Prostate gland (tissue), 2 donors: Measurements from ENCODE around the gene RTP3. TPM values are rescaled to one million over a fixed set of nuclear protein-coding genes. Genes with fewer than 3 reads are reported as not detected.
"Not testable (repeated sequence)": the region's sequence is repeated elsewhere in the genome, so short reads cannot be mapped to it uniquely, and the experiment has no call there.

ENCODE experiments used
- DNase-seq: peaks from one replicate; pipeline ENCODE4 v3.0.0-alpha.2; 2019; ENCODE audit warnings: low spot score
- H3K27ac ChIP-seq, 2 donors: fragments of 200-600 bp; sonication (generic); 2 replicates each; pipeline ENCODE4 v1.5.1; 2017 to 2019
- H3K27me3 ChIP-seq: fragments of 200-600 bp; sonication (generic); replicated peaks from 2 replicates; pipeline ENCODE4 v1.5.1; 2019; ENCODE audit not compliant: insufficient read depth
- H3K36me3 ChIP-seq, 2 donors: fragments of 200-600 bp; sonication (generic); 1 replicate in 1 of 2; 2 replicates in 1 of 2; pipeline versions ENCODE4 v1.5.1 to v1.8.1; 2017 to 2019
- H3K4me1 ChIP-seq: fragments of 200-600 bp; sonication (generic); replicated peaks from 2 replicates; pipeline ENCODE4 v1.5.1; 2019
- H3K4me3 ChIP-seq, 2 donors: fragments of 200-600 bp; sonication (generic); 2 replicates each; pipeline ENCODE4 v1.5.1; 2017 to 2019
- H3K9me3 ChIP-seq: fragments of 200-600 bp; sonication (generic); 2 replicates; pipeline ENCODE4 v1.5.1; 2017
- POLR2A ChIP-seq: fragments of 450-650 bp; IDR thresholded peaks from one replicate; pipeline ENCODE4 v1.6.1; 2016; ENCODE audit warnings: antibody characterized with exemption, mild to moderate bottlenecking
- POLR2AphosphoS5 ChIP-seq: sonication (generic); formaldehyde crosslinking; IDR thresholded peaks from one replicate; pipeline ENCODE4 v1.6.1; 2017; ENCODE audit warnings: antibody characterized with exemption
- WGBS: methylation state at CpG from one replicate; pipeline ENCODE4 v1.1.5; 2018; 5-methylcytosine and 5-hydroxymethylcytosine counted together
- intact Hi-C: fragments of 100-400 bp; cut with DNase I; formaldehyde crosslinking; loops from one replicate; pipeline ENCODE4 v1.14.2; 2022
- total RNA-seq, 2 donors: library from RNA; depleted of rRNA; stranded (reverse); fragments of >200 nt; gene quantifications; one replicate each; pipeline ENCODE4 v1.1.0, GENCODE V29; 2016
- TF ChIP-seq, protein P1 (sequence below), 4 experiments: fragments of 200-600 bp in 2 of 4; fragments of 450-650 bp in 2 of 4; sonication (generic) in 2 of 4; IDR thresholded peaks; 1 replicate in 3 of 4; 2 replicates in 1 of 4; pipeline ENCODE4 v1.5.1; 2016 to 2019; ENCODE audit warnings: antibody characterized with exemption in 4 of 4, mild to moderate bottlenecking in 2 of 4, moderate library complexity in 2 of 4

Gene RTP3
- total RNA-seq, 2 donors from 2014 or later = 0.68 TPM; not detected in 1

DNA sequence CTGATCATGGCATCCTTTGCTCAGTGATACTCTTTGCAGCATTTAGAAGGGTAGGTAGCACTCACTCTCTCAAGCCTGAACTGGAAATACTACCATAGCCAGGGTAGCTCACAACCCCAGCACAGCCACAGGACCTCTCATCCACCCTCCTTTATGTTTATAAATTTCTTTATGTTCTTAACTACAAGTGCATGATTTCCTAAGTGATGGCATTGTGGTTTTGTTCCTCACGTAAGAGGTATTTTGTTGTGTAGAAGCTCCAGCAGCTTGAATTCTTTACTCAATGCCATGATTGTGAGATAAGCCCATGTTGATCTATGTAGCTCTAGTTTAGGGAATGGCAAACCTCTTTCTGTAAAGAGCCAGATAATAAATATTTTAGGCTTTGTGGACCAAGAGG, 7.9 kb upstream of the RTP3 start:
- TF ChIP-seq, protein P1, sequence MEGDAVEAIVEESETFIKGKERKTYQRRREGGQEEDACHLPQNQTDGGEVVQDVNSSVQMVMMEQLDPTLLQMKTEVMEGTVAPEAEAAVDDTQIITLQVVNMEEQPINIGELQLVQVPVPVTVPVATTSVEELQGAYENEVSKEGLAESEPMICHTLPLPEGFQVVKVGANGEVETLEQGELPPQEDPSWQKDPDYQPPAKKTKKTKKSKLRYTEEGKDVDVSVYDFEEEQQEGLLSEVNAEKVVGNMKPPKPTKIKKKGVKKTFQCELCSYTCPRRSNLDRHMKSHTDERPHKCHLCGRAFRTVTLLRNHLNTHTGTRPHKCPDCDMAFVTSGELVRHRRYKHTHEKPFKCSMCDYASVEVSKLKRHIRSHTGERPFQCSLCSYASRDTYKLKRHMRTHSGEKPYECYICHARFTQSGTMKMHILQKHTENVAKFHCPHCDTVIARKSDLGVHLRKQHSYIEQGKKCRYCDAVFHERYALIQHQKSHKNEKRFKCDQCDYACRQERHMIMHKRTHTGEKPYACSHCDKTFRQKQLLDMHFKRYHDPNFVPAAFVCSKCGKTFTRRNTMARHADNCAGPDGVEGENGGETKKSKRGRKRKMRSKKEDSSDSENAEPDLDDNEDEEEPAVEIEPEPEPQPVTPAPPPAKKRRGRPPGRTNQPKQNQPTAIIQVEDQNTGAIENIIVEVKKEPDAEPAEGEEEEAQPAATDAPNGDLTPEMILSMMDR (IDR thresholded peaks at IDR 0.05) = no peak
- TF ChIP-seq POLR2A = no peak
- TF ChIP-seq POLR2AphosphoS5 = no peak
- Histone ChIP-seq H3K4me1 (no peaks in the 10 kb centered on the region), H3K9me3 (no peaks in the 10 kb centered on the region), H3K27me3 (no peaks in the 10 kb centered on the region), H3K27ac (no peak overlapping the region), H3K36me3 (no peaks in the 10 kb centered on the region), H3K4me3 (no peak overlapping the region)
- 68% methylated on average over 1 of the region's 1 CpG for WGBS
- intact Hi-C loops = loop anchor here (2.0 kb wide), 2 partner anchors 69 to 141 kb away; no protein-coding TSS in a partner anchor
- DNase-seq = no peak

DNA sequence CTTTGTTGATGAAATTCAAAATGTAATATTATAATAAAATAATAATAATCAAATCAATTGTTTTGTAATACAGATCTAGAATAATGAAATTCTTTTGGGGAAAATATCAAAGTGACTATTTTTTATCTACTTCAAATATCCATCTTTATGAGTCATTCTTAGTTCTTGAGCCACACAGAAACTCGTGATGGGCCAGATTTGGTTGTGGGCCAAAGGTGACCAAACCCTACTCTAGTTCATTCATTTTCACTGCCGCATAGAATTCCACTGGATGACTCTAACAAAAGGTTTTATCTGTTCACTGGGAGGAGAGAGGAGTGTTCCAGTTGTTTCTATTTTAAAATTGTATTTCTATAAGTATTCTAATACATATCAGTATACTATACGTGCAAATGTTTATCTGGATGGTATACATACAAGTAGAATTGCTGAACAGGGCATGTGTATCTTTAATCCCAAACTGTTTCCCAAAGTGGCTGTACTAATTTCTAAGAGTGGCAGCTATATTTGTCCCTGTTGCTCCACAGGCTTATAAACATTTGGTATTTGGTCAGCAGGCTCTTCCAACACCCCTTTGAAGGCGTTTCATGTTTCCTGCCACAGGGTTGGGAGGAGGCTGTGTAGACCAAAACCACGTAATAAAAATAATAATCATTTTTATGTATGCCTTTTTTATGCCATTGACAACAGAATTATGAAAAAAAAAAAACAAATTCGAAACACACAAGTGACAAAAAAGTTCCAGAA, 7.3 kb upstream of the RTP3 start:
- no peak overlapping the region for H3K4me3 ChIP-seq
- H3K27me3 ChIP-seq = no peaks in the 10 kb centered on the region
- WGBS = 69% methylated on average over 6 of the region's 6 CpGs
- no peaks in the 10 kb centered on the region for H3K9me3 ChIP-seq
- no peaks in the 10 kb centered on the region for H3K36me3 ChIP-seq
- DNase-seq = no peak
- H3K27ac ChIP-seq = no peak overlapping the region
- intact Hi-C loops = no loop called here
- H3K4me1 ChIP-seq = no peaks in the 10 kb centered on the region
- no peak for TF ChIP-seq POLR2A
- TF ChIP-seq, protein P1 (IDR thresholded peaks at IDR 0.05) = no peak
- TF ChIP-seq POLR2AphosphoS5 = no peak

DNA sequence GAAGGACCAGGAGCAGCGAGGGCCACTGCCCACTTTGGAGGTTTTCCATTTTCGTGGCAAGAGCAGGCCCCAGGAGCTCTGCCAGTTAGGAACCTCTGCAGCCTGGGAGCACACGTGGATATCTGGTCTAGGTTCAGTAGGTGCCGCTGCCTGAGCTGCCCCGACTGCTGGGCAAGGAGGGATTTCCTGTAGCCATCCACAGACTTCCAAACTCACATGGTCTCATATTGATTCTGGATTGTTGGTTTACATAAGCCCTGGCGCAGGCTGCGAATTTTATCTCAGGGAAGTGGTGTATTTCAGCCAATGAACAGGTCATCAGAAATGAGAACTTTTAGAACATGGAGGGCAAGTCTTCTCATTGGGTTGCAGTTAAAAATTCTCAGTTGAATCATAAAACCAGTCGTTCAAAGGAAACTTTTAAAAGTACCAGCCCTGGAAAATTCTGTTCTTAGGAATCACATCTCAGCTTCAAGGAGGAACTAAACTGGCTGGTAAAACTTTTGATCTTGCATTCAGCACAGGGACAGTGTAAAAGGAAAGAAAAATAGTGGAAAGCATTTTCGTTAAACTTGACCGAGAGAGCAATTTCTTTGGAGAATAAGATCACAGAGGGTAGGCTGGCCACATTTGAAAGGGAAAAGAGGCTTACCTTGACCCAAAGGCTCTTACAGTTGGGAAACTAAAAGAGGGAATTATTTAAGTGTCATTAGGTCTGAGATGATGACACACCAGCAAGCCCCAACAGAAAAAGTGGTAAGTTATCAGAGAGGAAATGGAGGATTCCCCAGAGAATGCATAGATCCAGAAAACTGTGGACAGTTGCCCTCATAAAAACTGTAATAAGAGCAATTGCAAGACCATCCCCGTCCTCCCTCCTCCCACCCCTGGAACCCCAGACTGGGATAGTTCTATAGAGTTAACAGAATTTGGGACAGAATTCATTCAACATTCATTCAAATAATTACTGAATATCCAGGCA, 6.4 kb upstream of the RTP3 start:
- H3K36me3 ChIP-seq = no peaks in the 10 kb centered on the region
- no peaks in the 10 kb centered on the region for H3K9me3 ChIP-seq
- no peaks in the 10 kb centered on the region for H3K4me1 ChIP-seq
- WGBS = 73% methylated on average over 11 of the region's 11 CpGs
- no peak overlapping the region for H3K27ac ChIP-seq
- H3K4me3 ChIP-seq = no peak overlapping the region
- no peak for DNase-seq
- no peaks in the 10 kb centered on the region for H3K27me3 ChIP-seq
- intact Hi-C loops = no loop called here
- TF ChIP-seq POLR2AphosphoS5 (no peak), POLR2A (no peak)
- TF ChIP-seq, protein P1 (IDR thresholded peaks at IDR 0.05) = no peak

DNA sequence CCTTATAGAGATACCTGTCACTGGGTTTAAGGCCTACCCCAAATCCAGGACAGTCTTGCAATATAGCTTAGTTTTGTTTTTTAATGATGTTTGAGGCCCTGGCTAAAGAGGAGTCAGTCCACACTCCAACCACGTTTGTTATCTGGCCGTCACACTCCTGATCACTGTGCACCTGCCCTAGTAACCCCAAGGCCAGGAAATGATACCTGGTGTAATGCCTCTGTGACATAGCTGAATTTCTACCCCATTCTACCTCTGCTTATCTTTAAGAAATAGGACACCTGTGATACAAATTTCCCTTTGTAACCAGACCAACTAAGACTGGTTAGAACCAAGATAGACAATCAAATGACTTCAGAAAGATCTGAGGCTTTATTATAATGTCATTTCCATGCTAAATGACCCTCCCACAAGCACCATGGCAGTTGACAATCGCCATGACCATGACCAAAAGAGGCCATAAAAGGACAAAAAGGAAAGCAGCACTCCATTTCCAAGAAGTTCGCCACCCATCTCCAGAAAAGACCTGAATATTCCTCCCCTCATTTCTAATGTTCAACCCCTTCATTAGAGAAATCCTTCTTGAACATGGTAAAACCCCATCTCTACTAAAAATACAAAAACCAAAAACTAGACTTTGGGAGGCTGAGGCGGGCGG, 4.8 kb upstream of the RTP3 start:
- intact Hi-C loops = no loop called here
- Histone ChIP-seq H3K9me3 (no peaks in the 10 kb centered on the region), H3K27ac (no peak overlapping the region), H3K36me3 (no peaks in the 10 kb centered on the region), H3K27me3 (no peaks in the 10 kb centered on the region), H3K4me1 (no peaks in the 10 kb centered on the region), H3K4me3 (no peak overlapping the region)
- 97% methylated on average over 6 of the region's 6 CpGs for WGBS
- TF ChIP-seq POLR2A (no peak), POLR2AphosphoS5 (no peak)
- TF ChIP-seq, protein P1 (IDR thresholded peaks at IDR 0.05) = no peak
- no peak for DNase-seq

DNA sequence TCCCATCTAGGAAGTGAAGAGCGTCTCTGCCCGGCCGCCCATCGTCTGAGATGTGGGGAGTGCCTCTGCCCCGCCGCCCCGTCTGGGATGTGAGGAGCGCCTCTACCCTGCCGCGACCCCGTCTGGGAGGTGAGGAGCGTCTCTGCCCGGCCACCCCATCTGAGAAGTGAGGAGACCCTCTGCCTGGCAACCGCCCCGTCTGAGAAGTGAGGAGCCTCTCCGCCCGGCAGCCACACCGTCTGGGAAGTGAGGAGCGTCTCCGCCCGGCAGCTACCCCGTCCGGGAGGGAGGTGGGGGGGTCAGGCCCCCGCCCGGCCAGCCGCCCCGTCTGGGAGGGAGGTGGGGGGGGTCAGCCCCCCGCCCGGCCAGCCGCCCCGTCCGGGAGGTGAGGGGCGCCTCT, 3.3 kb upstream of the RTP3 start:
- DNase-seq, H3K4me1 ChIP-seq, H3K36me3 ChIP-seq, H3K9me3 ChIP-seq, H3K27me3 ChIP-seq, H3K27ac ChIP-seq, H3K4me3 ChIP-seq, intact Hi-C loops: not testable (repeated sequence)
- WGBS = 97% methylated on average over 17 of the region's 33 CpGs
